CD14-positive monocyte (primary cell): ENCODE results near the gene TUBGCP5. TPM values are rescaled to one million over a fixed set of nuclear protein-coding genes. Genes with fewer than 3 reads are reported as not detected.

ENCODE experiments used
- DNase-seq, 3 donors: peaks; one replicate each; pipeline ENCODE4 v3.0.0-alpha.2; 2011 to 2022
- H2AFZ ChIP-seq: 2 replicates; pipeline ENCODE4 v1.6.0; 2012; ENCODE audit warnings: mild to moderate bottlenecking, low read depth, low read length, inconsistent platforms; ENCODE audit not compliant: insufficient read depth, poor library complexity, severe bottlenecking
- H3K27ac ChIP-seq, 2 donors: 1 replicate in 1 of 2; 2 replicates in 1 of 2; pipeline ENCODE4 v1.5.1; 2012 to 2013; ENCODE audit warnings: low read length in 2 of 2, control low read depth in 1 of 2, inconsistent platforms in 1 of 2, low read depth in 1 of 2, mild to moderate bottlenecking in 1 of 2
- H3K27me3 ChIP-seq, 2 donors: one replicate each; pipeline versions ENCODE4 v1.6.0 to v1.6.1; 2011 to 2013; ENCODE audit warnings: low read length in 2 of 2; ENCODE audit not compliant: control insufficient read depth in 2 of 2, insufficient read depth in 2 of 2
- H3K36me3 ChIP-seq, 2 donors: replicated peaks in 1 of 2; 1 replicate in 1 of 2; 2 replicates in 1 of 2; pipeline versions ENCODE4 v1.5.1 to v1.6.1; 2012 to 2013; ENCODE audit warnings: low read length in 2 of 2, control low read depth in 1 of 2, inconsistent platforms in 1 of 2, mild to moderate bottlenecking in 1 of 2; ENCODE audit not compliant: insufficient read depth in 2 of 2, control insufficient read depth in 1 of 2
- H3K4me1 ChIP-seq, 2 donors: 1 replicate in 1 of 2; 2 replicates in 1 of 2; pipeline versions ENCODE4 v1.5.1 to v1.6.1; 2012 to 2013; ENCODE audit warnings: low read length in 2 of 2, control low read depth in 1 of 2, inconsistent platforms in 1 of 2, mild to moderate bottlenecking in 1 of 2, moderate library complexity in 1 of 2; ENCODE audit not compliant: insufficient read depth in 2 of 2, control insufficient read depth in 1 of 2
- H3K4me2 ChIP-seq: replicated peaks from 2 replicates; pipeline ENCODE3; 2012; ENCODE audit warnings: low read length, moderate library complexity, mild to moderate bottlenecking; ENCODE audit not compliant: poor library complexity, severe bottlenecking; ENCODE audit errors: extremely low read depth
- H3K4me3 ChIP-seq, 3 experiments: fragments of 200-600 bp in 1 of 3; sonication (generic) in 1 of 3; replicated peaks in 1 of 3; 1 replicate in 2 of 3; 2 replicates in 1 of 3; pipeline ENCODE4 v1.5.1; 2011 to 2013; ENCODE audit warnings: low read length in 3 of 3, mild to moderate bottlenecking in 3 of 3, control low read depth in 2 of 3, low read depth in 2 of 3, inconsistent platforms in 1 of 3, moderate library complexity in 1 of 3
- H3K79me2 ChIP-seq: 2 replicates; pipeline ENCODE4 v1.6.0; 2012; ENCODE audit warnings: mild to moderate bottlenecking, control low read depth, inconsistent platforms, low read length, moderate library complexity; ENCODE audit not compliant: insufficient read depth
- H3K9ac ChIP-seq: 2 replicates; pipeline ENCODE4 v1.6.0; 2017; ENCODE audit warnings: low read length, mild to moderate bottlenecking; ENCODE audit not compliant: insufficient read depth, poor library complexity, severe bottlenecking
- H3K9me3 ChIP-seq, 2 donors: replicated peaks in 1 of 2; 1 replicate in 1 of 2; 2 replicates in 1 of 2; pipeline versions ENCODE4 v1.5.1 to v1.6.1; 2012 to 2013; ENCODE audit warnings: low read length in 2 of 2, control low read depth in 1 of 2; ENCODE audit not compliant: control insufficient read depth in 1 of 2, insufficient read depth in 1 of 2
- H4K20me1 ChIP-seq: 2 replicates; pipeline ENCODE4 v1.6.0; 2012; ENCODE audit warnings: mild to moderate bottlenecking, low read length, control low read depth, moderate library complexity; ENCODE audit not compliant: insufficient read depth
- H3K27ac Mint-ChIP-seq, 7 donors: one replicate each; pipeline ENCODE4 v1.8.0; 2020; ENCODE audit warnings: mild to moderate bottlenecking in 7 of 7, mixed read lengths in 7 of 7, moderate library complexity in 6 of 7, inconsistent platforms in 2 of 7
- H3K27me3 Mint-ChIP-seq, 3 donors: one replicate each; pipeline ENCODE4 v1.8.0; 2021 to 2022; ENCODE audit warnings: low read depth in 3 of 3, mild to moderate bottlenecking in 3 of 3, mixed read lengths in 3 of 3, moderate library complexity in 3 of 3, inconsistent platforms in 1 of 3
- H3K36me3 Mint-ChIP-seq, 2 donors: one replicate each; pipeline ENCODE4 v1.8.0; 2020; ENCODE audit warnings: mixed read lengths in 2 of 2, inconsistent platforms in 1 of 2, mild to moderate bottlenecking in 1 of 2
- H3K4me1 Mint-ChIP-seq: one replicate; pipeline ENCODE4 v1.8.0; 2020; ENCODE audit warnings: mild to moderate bottlenecking, mixed read lengths
- H3K4me3 Mint-ChIP-seq, 2 donors: one replicate each; pipeline ENCODE4 v1.8.0; 2020; ENCODE audit warnings: mild to moderate bottlenecking in 2 of 2, mixed read lengths in 2 of 2, moderate library complexity in 1 of 2
- H3K9me3 Mint-ChIP-seq, 7 donors: one replicate each; pipeline ENCODE4 v1.8.0; 2020 to 2022; ENCODE audit warnings: mixed read lengths in 7 of 7, mild to moderate bottlenecking in 6 of 7, moderate library complexity in 6 of 7, inconsistent platforms in 2 of 7
- WGBS: methylation state at CpG from one replicate; pipeline ENCODE4 v1.1.5; 2013; ENCODE audit warnings: missing lambda C conversion rate; ENCODE audit not compliant: insufficient coverage; 5-methylcytosine and 5-hydroxymethylcytosine counted together
- intact Hi-C, 2 donors: fragments of 100-400 bp; cut with micrococcal nuclease; formaldehyde crosslinking; loops; one replicate each; pipeline versions ENCODE4 v1.15.0 to v1.15.1; 2023
- polyA plus RNA-seq, 3 donors: library from polyadenylated mRNA; depleted of rRNA in 1 of 3; unstranded in 2 of 3; stranded (reverse) in 1 of 3; fragments of 300-500 nt in 2 of 3; fragments of >200 nt in 1 of 3; fragmentation: Illumina TruSeq in 2 of 3; gene quantifications; 1 replicate in 2 of 3; 2 replicates in 1 of 3; pipeline ENCODE4 v1.2.3, GENCODE V29; 2012 to 2021
- TF ChIP-seq, protein P1 (sequence below): fragments of 200-600 bp; IDR thresholded peaks from one replicate; pipeline ENCODE4 v1.8.0; 2022; ENCODE audit warnings: antibody characterized with exemption, mild to moderate bottlenecking

Gene TUBGCP5
- polyA plus RNA-seq, 3 donors, result 1.4 to 5.8 (median 1.8) TPM

DNA sequence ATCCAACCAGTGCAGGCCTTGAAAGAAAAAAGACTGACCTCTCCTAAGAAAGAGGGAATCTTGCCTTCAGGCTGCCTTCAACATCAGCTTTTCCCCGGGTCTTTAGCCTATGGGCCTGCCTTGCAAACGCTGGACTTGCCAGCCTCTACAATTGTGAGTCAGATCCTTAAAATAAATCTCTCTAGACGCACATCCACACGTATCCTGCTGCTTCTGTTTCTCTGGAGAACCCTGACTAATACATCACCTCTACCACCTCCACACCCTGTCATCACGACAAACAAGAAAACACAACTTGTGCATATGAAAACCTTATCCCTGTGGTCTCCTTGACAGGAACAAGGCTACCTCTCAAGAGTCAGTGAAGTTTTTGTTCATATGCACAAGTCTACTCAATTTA lies 71.0 kb downstream of the TUBGCP5 start:
- WGBS, result 70% methylated on average over 5 of the region's 5 CpGs
- no peak overlapping the region for H3K4me3 Mint-ChIP-seq
- H3K9ac ChIP-seq, result no peak overlapping the region

DNA sequence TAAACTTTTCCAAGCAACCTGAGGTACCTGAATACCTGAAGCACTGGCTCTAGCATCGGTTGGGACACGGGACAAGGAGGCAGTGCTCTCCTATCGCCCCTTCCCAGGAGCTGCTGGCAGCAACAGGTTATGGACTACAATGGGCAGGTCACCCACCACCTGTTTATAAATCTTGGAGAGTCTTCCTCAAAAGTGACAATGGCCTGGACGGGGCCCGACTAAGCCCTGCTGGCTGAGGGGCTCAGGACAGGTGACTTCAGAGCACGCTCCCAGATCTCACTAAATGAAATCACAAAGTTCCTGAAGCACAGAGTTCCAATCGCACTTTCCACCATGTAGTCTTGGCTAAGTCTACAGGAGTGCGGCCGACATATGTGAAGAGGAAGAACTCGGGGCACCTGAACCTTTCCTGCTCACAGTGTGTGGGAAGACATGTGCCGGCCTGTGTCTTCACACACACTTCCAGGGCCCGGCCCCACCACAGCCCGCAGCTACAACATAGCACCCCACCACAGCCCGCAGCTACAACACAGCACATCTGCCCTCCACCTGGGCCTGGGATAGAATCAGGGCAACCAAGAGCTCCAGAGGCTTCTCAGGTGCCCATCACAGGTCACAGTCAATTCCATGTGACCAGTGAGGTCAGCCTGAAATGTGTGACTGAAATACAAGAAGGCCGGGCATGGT lies 72.1 kb downstream of the TUBGCP5 start:
- Histone ChIP-seq H4K20me1 (peaks cover 100% of the 10 kb centered on the region), H3K27me3 (no peaks in the 10 kb centered on the region), H3K36me3 (peaks cover 4 to 17% of the 10 kb centered on the region in 2 donors), H3K9ac (no peak overlapping the region), H3K4me3 (no peak overlapping the region), H3K4me2 (no peak overlapping the region), H3K4me1 (peaks cover under 1 to 4% of the 10 kb centered on the region in 2 donors), H2AFZ (no peak overlapping the region), H3K79me2 (peaks cover 93% of the 10 kb centered on the region), H3K9me3 (no peaks in the 10 kb centered on the region), H3K27ac (no peak overlapping the region)
- peaks cover 30% of the 10 kb centered on the region for H3K4me1 Mint-ChIP-seq
- WGBS, result 95% methylated on average over 10 of the region's 15 CpGs
- peaks cover 0 to 5% (median 0%) of the 10 kb centered on the region in 7 donors for H3K9me3 Mint-ChIP-seq
- peaks cover 0 to under 1% (median 0%) of the 10 kb centered on the region in 3 donors for H3K27me3 Mint-ChIP-seq
- intact Hi-C loops, result no loop called here
- H3K36me3 Mint-ChIP-seq, result peaks cover 16 to 38% of the 10 kb centered on the region in 2 donors
- H3K4me3 Mint-ChIP-seq, result no peak overlapping the region
- H3K27ac Mint-ChIP-seq, result peak overlapping the region in 1 of 7 donors; percentile 13
- DNase-seq, result no peak
- TF ChIP-seq, protein P1, sequence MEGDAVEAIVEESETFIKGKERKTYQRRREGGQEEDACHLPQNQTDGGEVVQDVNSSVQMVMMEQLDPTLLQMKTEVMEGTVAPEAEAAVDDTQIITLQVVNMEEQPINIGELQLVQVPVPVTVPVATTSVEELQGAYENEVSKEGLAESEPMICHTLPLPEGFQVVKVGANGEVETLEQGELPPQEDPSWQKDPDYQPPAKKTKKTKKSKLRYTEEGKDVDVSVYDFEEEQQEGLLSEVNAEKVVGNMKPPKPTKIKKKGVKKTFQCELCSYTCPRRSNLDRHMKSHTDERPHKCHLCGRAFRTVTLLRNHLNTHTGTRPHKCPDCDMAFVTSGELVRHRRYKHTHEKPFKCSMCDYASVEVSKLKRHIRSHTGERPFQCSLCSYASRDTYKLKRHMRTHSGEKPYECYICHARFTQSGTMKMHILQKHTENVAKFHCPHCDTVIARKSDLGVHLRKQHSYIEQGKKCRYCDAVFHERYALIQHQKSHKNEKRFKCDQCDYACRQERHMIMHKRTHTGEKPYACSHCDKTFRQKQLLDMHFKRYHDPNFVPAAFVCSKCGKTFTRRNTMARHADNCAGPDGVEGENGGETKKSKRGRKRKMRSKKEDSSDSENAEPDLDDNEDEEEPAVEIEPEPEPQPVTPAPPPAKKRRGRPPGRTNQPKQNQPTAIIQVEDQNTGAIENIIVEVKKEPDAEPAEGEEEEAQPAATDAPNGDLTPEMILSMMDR, result no peak

More for the DNA sequence above, 71.0 kb downstream of the TUBGCP5 start:
- H3K27me3 ChIP-seq, result no peaks in the 10 kb centered on the region
- peaks cover 4 to 17% of the 10 kb centered on the region in 2 donors for H3K36me3 ChIP-seq
- peaks cover 0 to 5% (median 0%) of the 10 kb centered on the region in 7 donors for H3K9me3 Mint-ChIP-seq
- peaks cover 94% of the 10 kb centered on the region for H3K79me2 ChIP-seq
- H3K27ac Mint-ChIP-seq, result peak overlapping the region in 1 of 7 donors; percentile 73
- H3K4me2 ChIP-seq, result no peak overlapping the region
- H3K27ac ChIP-seq, result no peak overlapping the region
- TF ChIP-seq, protein P1, result no peak
- peaks cover 7 to 9% of the 10 kb centered on the region in 2 donors for H3K4me1 ChIP-seq
- H3K4me1 Mint-ChIP-seq, result peaks cover 30% of the 10 kb centered on the region
- peaks cover 100% of the 10 kb centered on the region for H4K20me1 ChIP-seq
- peaks cover 0 to 2% (median 1%) of the 10 kb centered on the region in 3 donors for H3K27me3 Mint-ChIP-seq
- H3K36me3 Mint-ChIP-seq, result peaks cover 12 to 32% of the 10 kb centered on the region in 2 donors
- no peak overlapping the region for H2AFZ ChIP-seq
- no peak for DNase-seq
- no peaks in the 10 kb centered on the region for H3K9me3 ChIP-seq
- no peak overlapping the region for H3K4me3 ChIP-seq
- intact Hi-C loops, result no loop called here
